H1 (cell line): Measurements from ENCODE around the gene PHLPP1. TPM values are rescaled to one million over a fixed set of nuclear protein-coding genes. Genes with fewer than 3 reads are reported as not detected.

ENCODE experiments used
- CTCF ChIA-PET: fragments of 300-600 bp; sonication (Branson Sonifier 250); formaldehyde crosslinking; loops from one replicate; lab custom pipeline; 2021; ENCODE audit not compliant: partially characterized antibody; lab: Charles Lee
- POLR2A ChIA-PET: fragments of 300-600 bp; sonication (Branson Sonifier 250); formaldehyde crosslinking; loops from one replicate; lab custom pipeline; 2021; ENCODE audit warnings: inconsistent platforms; ENCODE audit not compliant: partially characterized antibody; lab: Charles Lee
- DNase-seq, 2 experiments: peaks; one replicate each; pipeline versions ENCODE4 v3.0.0 to v3.0.0-alpha.2; 2010 to 2022; ENCODE audit warnings: low spot score in 2 of 2, low read depth in 1 of 2, mixed read lengths in 1 of 2
- FAIRE-seq: peaks from 2 replicates; lab custom pipeline; 2011; peaks lifted over from hg19 to GRCh38; lab: Jason Lieb, UNC
- H2AFZ ChIP-seq: 2 replicates; pipeline ENCODE4 v1.8.1; 2012; ENCODE audit warnings: low read length, inconsistent platforms
- H2AK5ac ChIP-seq: 2 replicates; pipeline ENCODE4 v1.6.1; 2013; ENCODE audit warnings: low read depth, low read length
- H2BK120ac ChIP-seq: replicated peaks from 2 replicates; pipeline ENCODE3; 2013; ENCODE audit warnings: low read depth, low read length, inconsistent platforms
- H2BK12ac ChIP-seq: 2 replicates; pipeline ENCODE4 v1.6.1; 2013; ENCODE audit warnings: low read depth, low read length
- H2BK15ac ChIP-seq: 2 replicates; pipeline ENCODE4 v1.6.1; 2013; ENCODE audit warnings: low read length
- H2BK20ac ChIP-seq: 2 replicates; pipeline ENCODE4 v1.6.1; 2013; ENCODE audit warnings: low read length
- H2BK5ac ChIP-seq: 2 replicates; pipeline ENCODE4 v1.6.1; 2013; ENCODE audit warnings: low read depth, low read length
- H3K14ac ChIP-seq: 2 replicates; pipeline ENCODE4 v1.6.1; 2013; ENCODE audit warnings: inconsistent platforms; ENCODE audit not compliant: insufficient read length
- H3K18ac ChIP-seq: 2 replicates; pipeline ENCODE4 v1.6.1; 2013; ENCODE audit warnings: low read length; ENCODE audit errors: extremely low read depth
- H3K23ac ChIP-seq: 2 replicates; pipeline ENCODE4 v1.6.1; 2013; ENCODE audit warnings: inconsistent platforms; ENCODE audit not compliant: insufficient read length
- H3K23me2 ChIP-seq: 2 replicates; pipeline ENCODE4 v1.6.1; 2013; ENCODE audit warnings: low read depth, low read length
- H3K27ac ChIP-seq: 2 replicates; pipeline ENCODE4 v1.6.1; 2011; ENCODE audit warnings: low read depth, low read length, inconsistent platforms
- H3K27me3 ChIP-seq, 4 experiments: replicated peaks in 1 of 4; 1 replicate in 1 of 4; 2 replicates in 3 of 4; pipeline versions ENCODE4 v1.6.1 to v1.8.1; 2011 to 2013; ENCODE audit warnings: low read length in 3 of 4, mild to moderate bottlenecking in 3 of 4, inconsistent platforms in 2 of 4, mixed read lengths in 2 of 4, moderate library complexity in 1 of 4; ENCODE audit not compliant: control insufficient read depth in 3 of 4, insufficient read depth in 3 of 4; ENCODE audit errors: extremely low read depth in 1 of 4
- H3K36me3 ChIP-seq, 4 experiments: 2 replicates each; pipeline versions ENCODE4 v1.6.1 to v1.8.1; 2011 to 2013; ENCODE audit warnings: mild to moderate bottlenecking in 4 of 4, low read length in 3 of 4, moderate library complexity in 2 of 4, control low read depth in 1 of 4, inconsistent platforms in 1 of 4; ENCODE audit not compliant: insufficient read depth in 4 of 4, control insufficient read depth in 2 of 4
- H3K4ac ChIP-seq: replicated peaks from 2 replicates; pipeline ENCODE3; 2013; ENCODE audit warnings: low read length, low read depth, mixed read lengths, inconsistent platforms; ENCODE audit not compliant: insufficient read length
- H3K4me1 ChIP-seq, 4 experiments: replicated peaks in 1 of 4; 1 replicate in 1 of 4; 2 replicates in 3 of 4; pipeline versions ENCODE4 v1.6.1 to v1.8.1; 2011 to 2013; ENCODE audit warnings: low read length in 3 of 4, inconsistent platforms in 2 of 4, mixed read lengths in 1 of 4; ENCODE audit not compliant: insufficient read depth in 4 of 4, control insufficient read depth in 3 of 4
- H3K4me2 ChIP-seq, 2 experiments: 2 replicates each; pipeline versions ENCODE4 v1.6.1 to v1.8.1; 2011 to 2013; ENCODE audit warnings: low read depth in 2 of 2, low read length in 2 of 2, control low read depth in 1 of 2, inconsistent platforms in 1 of 2, mild to moderate bottlenecking in 1 of 2; ENCODE audit not compliant: insufficient read depth in 1 of 2
- H3K4me3 ChIP-seq, 4 experiments: fragments of 200-600, 300-600 bp in 1 of 4; sonication (generic), shearing (Covaris generic), sonication (Bioruptor Twin) in 1 of 4; 2 replicates each; pipeline versions ENCODE4 v1.5.1 to v1.8.1; 2011 to 2016; ENCODE audit warnings: low read length in 4 of 4, low read depth in 3 of 4, control low read depth in 2 of 4, inconsistent platforms in 2 of 4, mild to moderate bottlenecking in 2 of 4, mixed read lengths in 1 of 4, moderate library complexity in 1 of 4; ENCODE audit not compliant: insufficient read depth in 2 of 4; ENCODE audit errors: extremely low read depth in 1 of 4
- H3K56ac ChIP-seq: replicated peaks from 2 replicates; pipeline ENCODE3; 2013; ENCODE audit warnings: low read depth, mild to moderate bottlenecking, mixed read lengths, low read length, inconsistent platforms; ENCODE audit not compliant: insufficient read length
- H3K79me1 ChIP-seq: 2 replicates; pipeline ENCODE4 v1.6.1; 2013; ENCODE audit warnings: low read depth, low read length, control low read depth
- H3K79me2 ChIP-seq, 2 experiments: 2 replicates each; pipeline versions ENCODE4 v1.6.1 to v1.8.1; 2012 to 2013; ENCODE audit warnings: low read length in 2 of 2, mild to moderate bottlenecking in 2 of 2, inconsistent platforms in 1 of 2; ENCODE audit not compliant: insufficient read depth in 2 of 2, control insufficient read depth in 1 of 2
- H3K9ac ChIP-seq, 4 experiments: replicated peaks in 1 of 4; 1 replicate in 1 of 4; 2 replicates in 3 of 4; pipeline versions ENCODE4 v1.6.1 to v1.8.1; 2011 to 2013; ENCODE audit warnings: low read depth in 3 of 4, low read length in 3 of 4, control low read depth in 2 of 4, mild to moderate bottlenecking in 2 of 4, moderate library complexity in 2 of 4, inconsistent platforms in 1 of 4; ENCODE audit errors: extremely low read depth in 1 of 4
- H3K9me3 ChIP-seq, 2 experiments: 2 replicates each; pipeline versions ENCODE4 v1.6.1 to v1.8.1; 2012 to 2013; ENCODE audit warnings: mild to moderate bottlenecking in 2 of 2, moderate library complexity in 2 of 2, control low read depth in 1 of 2, inconsistent platforms in 1 of 2, low read depth in 1 of 2, low read length in 1 of 2, mixed read lengths in 1 of 2; ENCODE audit not compliant: insufficient read depth in 2 of 2
- H4K20me1 ChIP-seq, 2 experiments: replicated peaks in 1 of 2; 2 replicates each; pipeline versions ENCODE3 to v1.8.1; 2011 to 2013; ENCODE audit warnings: inconsistent platforms in 2 of 2, low read length in 2 of 2, mild to moderate bottlenecking in 1 of 2; ENCODE audit not compliant: insufficient read depth in 2 of 2, control insufficient read depth in 1 of 2
- H4K5ac ChIP-seq: 2 replicates; pipeline ENCODE4 v1.6.1; 2013; ENCODE audit warnings: low read length, low read depth, mixed read lengths, inconsistent platforms; ENCODE audit not compliant: insufficient read length
- H4K8ac ChIP-seq: 2 replicates; pipeline ENCODE4 v1.8.0; 2013; ENCODE audit warnings: mild to moderate bottlenecking, moderate library complexity, low read length, inconsistent platforms; ENCODE audit not compliant: insufficient read depth; ENCODE audit errors: extremely low read depth
- H4K91ac ChIP-seq: replicated peaks from 2 replicates; pipeline ENCODE3; 2013; ENCODE audit warnings: low read length, mixed read lengths, inconsistent platforms; ENCODE audit not compliant: insufficient read length
- ATF2 ChIP-seq: IDR thresholded peaks from 2 replicates; pipeline ENCODE4 v1.6.1; 2012; ENCODE audit warnings: low read length, inconsistent platforms
- CHD1 ChIP-seq: IDR thresholded peaks from 2 replicates; pipeline ENCODE4 v1.6.1; 2012; ENCODE audit warnings: low read depth, low read length, improper control_type of control experiment
- CREB1 ChIP-seq: IDR thresholded peaks from 2 replicates; pipeline ENCODE4 v1.6.1; 2012; ENCODE audit warnings: inconsistent platforms
- EZH2 ChIP-seq: fragments of 200-600 bp; sonication (generic); IDR thresholded peaks from 2 replicates; pipeline ENCODE4 v1.7.1; 2012; ENCODE audit warnings: low read depth, mild to moderate bottlenecking, moderate library complexity, low read length, inconsistent platforms; ENCODE audit not compliant: severe bottlenecking
- GABPA ChIP-seq: IDR thresholded peaks from 2 replicates; pipeline ENCODE4 v1.6.1; 2011; ENCODE audit warnings: mild to moderate bottlenecking, low read length, moderate library complexity, borderline replicate concordance; ENCODE audit not compliant: insufficient read depth
- HDAC2 ChIP-seq, 2 experiments: fragments of 300-600 bp in 1 of 2; sonication (generic) in 1 of 2; IDR thresholded peaks; 2 replicates each; pipeline ENCODE4 v1.6.1; 2011 to 2012; ENCODE audit warnings: low read depth in 2 of 2, low read length in 2 of 2, mild to moderate bottlenecking in 2 of 2, moderate library complexity in 2 of 2, borderline replicate concordance in 1 of 2, inconsistent platforms in 1 of 2
- POLR2A ChIP-seq, 2 experiments: IDR thresholded peaks; 1 replicate in 1 of 2; 2 replicates in 1 of 2; pipeline ENCODE4 v1.6.1; 2011; ENCODE audit warnings: low read depth in 2 of 2, low read length in 2 of 2, mild to moderate bottlenecking in 2 of 2; ENCODE audit errors: control extremely low read depth in 1 of 2
- SIX5 ChIP-seq: IDR thresholded peaks from 2 replicates; pipeline ENCODE4 v1.6.1; 2011; ENCODE audit warnings: mild to moderate bottlenecking, low read depth, low read length
- TAF7 ChIP-seq: optimal IDR thresholded peaks from 2 replicates; pipeline ENCODE3; 2011; ENCODE audit warnings: low read depth, mild to moderate bottlenecking, inconsistent platforms, low read length, moderate library complexity, borderline replicate concordance
- TBP ChIP-seq: IDR thresholded peaks from 2 replicates; pipeline ENCODE4 v1.6.1; 2011; ENCODE audit warnings: low read depth, low read length, improper control_type of control experiment
- YY1 ChIP-seq: IDR thresholded peaks from 2 replicates; pipeline ENCODE4 v1.6.1; 2011; ENCODE audit warnings: low read depth, mild to moderate bottlenecking, low read length
- ZNF274 ChIP-seq: IDR thresholded peaks from 2 replicates; pipeline ENCODE4 v1.7.0; 2012; ENCODE audit warnings: low read length, borderline replicate concordance; ENCODE audit errors: extremely low read depth
- WGBS, 2 experiments: shearing (Covaris generic) in 1 of 2; methylation state at CpG; one replicate each; pipeline versions ENCODE4 v1.1.6 to v1.1.7; 2013 to 2015; ENCODE audit warnings: low lambda C conversion rate in 2 of 2, mixed read lengths in 2 of 2, inconsistent platforms in 1 of 2, low coverage in 1 of 2, missing lambda C conversion rate in 1 of 2; ENCODE audit not compliant: insufficient replicate concordance in 2 of 2, insufficient coverage in 1 of 2, insufficient read length in 1 of 2; ENCODE audit errors: extremely low coverage in 1 of 2, missing lambda C conversion rate in 1 of 2; 5-methylcytosine and 5-hydroxymethylcytosine counted together
- polyA plus RNA-seq, 7 experiments: library from polyadenylated mRNA; depleted of rRNA in 3 of 7; stranded (reverse) in 5 of 7; unstranded in 2 of 7; fragments of >200 nt in 5 of 7; fragments of 200-250 nt in 2 of 7; gene quantifications; 1 replicate in 5 of 7; 2 replicates in 1 of 7; 4 replicates in 1 of 7; pipeline versions ENCODE4 v1.2.1 to v1.2.3, GENCODE V29; 2011 to 2013; ENCODE audit warnings: missing spikeins in 2 of 7, mixed read lengths in 2 of 7
- total RNA-seq: library from RNA; stranded (reverse); fragmentation: NEBNext Ultra II Directional; extraction: Animal tissue kit (Norgen Biotek cat#: 25700); gene quantifications from 2 replicates; pipeline ENCODE4 v1.2.1, GENCODE V29; 2021
- TF ChIP-seq, protein P1 (sequence below): IDR thresholded peaks from 2 replicates; pipeline ENCODE4 v1.6.1; 2012; ENCODE audit warnings: inconsistent platforms

PHLPP1 gene
- total and polyA plus RNA-seq, 2 of the 8 experiments (the other 6 are each of a cell fraction or from before 2014, with no cell fraction given) = 28.0 to 66.3 TPM

DNA sequence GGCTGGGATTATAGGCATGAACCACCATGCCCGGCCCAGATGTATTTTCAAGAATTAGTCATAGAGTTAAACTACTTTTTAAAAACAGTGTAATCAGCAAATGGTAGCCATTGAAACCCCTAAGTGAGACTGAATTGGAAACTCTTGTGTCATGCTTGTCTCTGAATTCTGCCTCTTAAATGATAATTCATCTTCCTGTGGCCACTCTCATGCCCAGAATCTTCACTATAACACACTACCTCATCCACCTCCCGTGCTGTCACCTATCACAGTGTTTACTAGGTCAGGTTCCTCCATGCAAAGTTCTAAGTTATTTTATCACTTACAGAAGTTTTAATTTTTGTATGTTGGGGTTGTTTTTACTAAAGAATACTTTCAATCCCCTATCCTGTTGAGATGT lies 197.5 kb downstream of the PHLPP1 start:
- Histone ChIP-seq H3K18ac (no peak overlapping the region), H3K27ac (no peak overlapping the region), H2BK20ac (no peak overlapping the region), H3K23ac (no peak overlapping the region), H2AFZ (no peak overlapping the region), H3K79me1 (no peaks in the 10 kb centered on the region), H3K9me3 (no peaks in the 10 kb centered on the region), H4K8ac (no peak overlapping the region), H2BK15ac (no peak overlapping the region), H3K27me3 (no peaks in the 10 kb centered on the region), H2AK5ac (no peak overlapping the region), H3K23me2 (no peaks in the 10 kb centered on the region; the same call in 1 of the 2 replicates), H4K91ac (no peak overlapping the region), H3K4me2 (no peak overlapping the region), H2BK120ac (no peak overlapping the region), H3K56ac (no peak overlapping the region), H3K79me2 (no peaks in the 10 kb centered on the region), H3K9ac (no peak overlapping the region), H2BK5ac (no peak overlapping the region), H3K4me3 (no peak overlapping the region), H2BK12ac (no peak overlapping the region), H4K20me1 (no peaks in the 10 kb centered on the region), H3K36me3 (peaks cover 0 to 21% (median 8%) of the 10 kb centered on the region in 4 experiments; a peak in 5 of 8 replicates), H4K5ac (no peak overlapping the region), H3K4ac (no peak overlapping the region), H3K14ac (no peak overlapping the region), H3K4me1 (no peaks in the 10 kb centered on the region)
- ChIA-PET POLR2A (no interaction called here), CTCF (no interaction called here)
- FAIRE-seq (no peak), DNase-seq (no peak)
- WGBS, 2 experiments = 77% methylated on average over 2 of the region's 2 CpGs; no CpG with 5 or more reads in 1 of the 2 experiments
- TF ChIP-seq POLR2A (IDR thresholded peaks at IDR 0.05; ENCODE audit: control extremely low read depth in 1 of 2, low read depth in 2 of 2, low read length in 2 of 2) (no peak), TAF7 (no peak), CHD1 (no peak), EZH2 (no peak), YY1 (no peak), HDAC2 (IDR thresholded peaks at IDR 0.05; ENCODE audit: borderline replicate concordance in 1 of 2, low read depth in 2 of 2, low read length in 2 of 2) (no peak), ZNF274 (no peak), CREB1 (no peak), ATF2 (no peak), SIX5 (no peak), GABPA (no peak), TBP (no peak)
- TF ChIP-seq, protein P1, sequence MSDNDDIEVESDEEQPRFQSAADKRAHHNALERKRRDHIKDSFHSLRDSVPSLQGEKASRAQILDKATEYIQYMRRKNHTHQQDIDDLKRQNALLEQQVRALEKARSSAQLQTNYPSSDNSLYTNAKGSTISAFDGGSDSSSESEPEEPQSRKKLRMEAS = no peak
